ENCODE data around the gene TXNRD2.

Gene TXNRD2

GRCh38 chr22:19875531-19876313, 65.9 kb downstream of the TXNRD2 start:
- DNase-seq (ENCODE audit: low spot score): no peak

GRCh38 chr22:19875061-19875530, 66.5 kb downstream of the TXNRD2 start:
- DNase-seq (ENCODE audit: low spot score): no peak

- DNase-seq (ENCODE audit: low spot score): no peak
These were observed 67.1 kb downstream of the TXNRD2 start for GRCh38 chr22:19874307-19875060.

GRCh38 chr22:19873960-19874306, 67.7 kb downstream of the TXNRD2 start:
- no peak for DNase-seq (ENCODE audit: low spot score)

GRCh38 chr22:19873138-19873959, 68.3 kb downstream of the TXNRD2 start:
- DNase-seq (ENCODE audit: low spot score): no peak

GRCh38 chr22:19872779-19873137, 68.9 kb downstream of the TXNRD2 start:
- DNase-seq (ENCODE audit: low spot score): no peak

- DNase-seq (ENCODE audit: low spot score): no peak
These were observed 69.5 kb downstream of the TXNRD2 start for GRCh38 chr22:19871845-19872778.

- no peak for DNase-seq (ENCODE audit: low spot score)
These were observed 70.4 kb downstream of the TXNRD2 start for GRCh38 chr22:19871023-19871844.

GRCh38 chr22:19870153-19871022, 71.2 kb downstream of the TXNRD2 start:
- DNase-seq (ENCODE audit: low spot score): no peak

- no peak for DNase-seq (ENCODE audit: low spot score)
These were observed 72.0 kb downstream of the TXNRD2 start for GRCh38 chr22:19869497-19870152.

- peak; percentile 60 for DNase-seq (ENCODE audit: low spot score)
These were observed 72.7 kb downstream of the TXNRD2 start for GRCh38 chr22:19868773-19869471.

- no peak for DNase-seq (ENCODE audit: low spot score)
These were observed 73.3 kb downstream of the TXNRD2 start for GRCh38 chr22:19868333-19868732.

- no peak for DNase-seq (ENCODE audit: low spot score)
These were observed 74.0 kb downstream of the TXNRD2 start for GRCh38 chr22:19867617-19868016.

- no peak for DNase-seq (ENCODE audit: low spot score)
These were observed 75.0 kb downstream of the TXNRD2 start for GRCh38 chr22:19866665-19867009.

- no peak for DNase-seq (ENCODE audit: low spot score)
These were observed 76.3 kb downstream of the TXNRD2 start for GRCh38 chr22:19865141-19865829.

- no peak for DNase-seq (ENCODE audit: low spot score)
These were observed 77.0 kb downstream of the TXNRD2 start for GRCh38 chr22:19864538-19865106.

- DNase-seq (ENCODE audit: low spot score): no peak
These were observed 78.0 kb downstream of the TXNRD2 start for GRCh38 chr22:19863571-19863970.

Measured in putamen (tissue), 1 donor.